SW 1271 (cell line): ENCODE measurements around the gene RAD51B.

Source experiments
- DNase-seq, 2 experiments: peaks; one replicate each; lab custom pipeline; 2025; lab: John Stamatoyannopoulos, UW

RAD51B gene

DNA sequence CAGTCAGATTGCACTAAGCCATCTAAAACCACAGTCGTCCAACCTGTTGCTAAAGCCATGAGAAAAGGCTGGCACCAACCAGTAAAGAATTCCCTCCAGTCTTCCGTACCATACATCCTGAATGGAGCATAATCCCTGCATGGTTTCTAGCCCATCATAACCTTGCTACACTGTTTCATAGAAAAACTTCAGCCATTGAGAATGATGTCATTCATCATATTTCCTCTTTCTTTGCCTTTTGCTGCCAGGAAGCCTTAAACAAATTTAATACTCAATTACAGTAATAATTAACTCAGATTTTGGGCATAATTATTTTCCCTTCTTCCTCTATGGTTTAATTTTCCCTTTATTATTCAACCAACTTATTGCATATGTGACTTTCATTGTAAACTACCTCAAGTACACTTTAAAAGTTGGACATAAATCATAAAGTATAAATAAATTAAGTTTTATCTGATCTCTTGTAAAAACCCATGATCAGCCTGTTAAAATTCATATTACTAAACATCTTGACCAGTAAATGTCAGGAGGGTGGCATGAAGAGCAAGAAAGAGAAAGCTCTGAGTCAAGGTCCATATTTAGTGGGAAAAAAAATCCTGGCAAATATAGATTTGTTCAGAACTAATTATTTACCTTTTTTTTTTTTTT is 708.6 kb downstream of the RAD51B start:
- no peak for DNase-seq

DNA sequence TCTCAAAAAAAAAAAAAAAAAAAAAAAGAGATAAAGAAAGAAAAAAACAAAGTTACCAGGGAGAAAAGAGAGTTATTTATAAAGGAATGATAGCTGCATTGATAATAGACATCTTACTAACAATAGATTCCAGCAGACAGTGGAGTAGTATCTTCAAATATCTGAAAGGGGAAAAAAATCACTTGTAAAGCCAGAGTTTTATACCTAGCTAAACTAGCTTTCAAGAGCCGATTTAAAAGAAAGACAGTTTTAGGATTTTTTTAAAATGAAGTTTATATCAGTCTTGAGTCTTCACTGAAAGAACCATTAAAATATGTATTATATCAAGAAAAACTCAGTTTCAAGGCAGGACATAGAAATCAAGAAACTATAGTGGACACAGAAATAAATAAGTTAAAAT is 710.9 kb downstream of the RAD51B start:
- DNase-seq: no peak

DNA sequence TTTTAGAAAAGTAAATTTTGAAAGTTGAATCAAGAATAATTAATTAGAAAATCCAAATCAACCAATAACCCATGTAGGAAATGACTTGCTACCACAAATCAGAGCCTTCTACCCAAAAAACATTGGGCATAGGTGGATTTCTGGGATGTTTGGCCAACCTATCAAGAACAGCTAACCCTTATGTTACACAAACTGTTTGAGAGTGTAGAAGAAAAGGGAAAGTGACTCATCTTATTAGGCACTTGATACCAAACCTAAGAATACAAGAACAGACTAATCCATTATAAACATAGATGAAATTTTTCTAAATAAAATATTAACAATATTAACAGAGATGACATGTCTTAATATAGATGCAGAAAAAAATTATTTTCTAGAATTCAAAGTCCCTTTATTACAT is 712.9 kb downstream of the RAD51B start:
- no peak for DNase-seq

- no peak for DNase-seq
These were observed 714.7 kb downstream of the RAD51B start for GRCh38 chr14:68534276-68534675.

- DNase-seq: peak; percentile 62 to 81
These were observed 715.9 kb downstream of the RAD51B start for GRCh38 chr14:68535404-68536017.

- no peak for DNase-seq
These were observed 716.4 kb downstream of the RAD51B start for GRCh38 chr14:68536018-68536410.

DNA sequence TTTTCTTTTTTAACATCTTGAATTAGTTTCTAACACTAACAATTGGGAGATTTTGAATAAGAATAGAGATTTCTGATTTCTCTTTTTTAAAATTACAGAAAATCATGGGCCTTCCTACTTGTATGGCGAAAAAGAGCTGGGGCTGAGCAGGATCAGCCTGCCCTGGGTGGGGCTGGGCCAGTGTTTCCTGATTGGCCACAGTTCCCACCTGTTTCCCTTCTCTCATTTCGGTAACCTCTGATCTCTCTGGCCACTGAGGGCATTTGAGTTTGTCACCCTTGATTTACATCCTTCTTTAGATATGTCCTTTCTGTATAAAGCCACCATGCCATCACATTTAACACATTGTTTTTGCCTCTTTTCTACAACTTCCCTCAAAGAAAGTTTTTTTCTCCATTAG is 719.1 kb downstream of the RAD51B start:
- DNase-seq: no peak

DNA sequence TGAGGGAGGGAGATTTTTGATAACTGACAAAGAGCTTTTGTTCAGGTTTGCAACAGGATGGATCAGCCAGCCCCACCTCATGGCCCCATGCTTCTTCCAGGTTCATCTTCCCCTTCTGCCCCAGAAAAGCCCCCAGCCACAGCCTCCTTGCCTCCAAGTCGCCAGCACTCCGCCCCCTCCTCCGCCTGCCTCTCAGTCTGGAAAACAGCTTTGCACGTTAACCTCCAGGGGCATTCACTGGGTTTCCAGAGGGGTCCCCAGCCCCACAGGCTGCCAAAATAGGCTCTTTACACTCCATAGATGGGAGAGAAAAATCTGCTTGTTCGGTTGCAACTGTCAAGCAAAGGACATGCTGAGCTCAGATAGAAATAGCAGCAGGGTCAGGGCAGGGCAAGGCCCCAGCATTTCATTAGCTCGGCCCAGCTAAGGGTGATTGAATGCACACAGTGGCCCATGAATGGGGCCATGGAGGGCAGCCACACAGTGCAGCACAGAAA is 719.7 kb downstream of the RAD51B start:
- DNase-seq: no peak

- no peak for DNase-seq
These were observed 720.2 kb downstream of the RAD51B start for GRCh38 chr14:68539789-68540188.

DNA sequence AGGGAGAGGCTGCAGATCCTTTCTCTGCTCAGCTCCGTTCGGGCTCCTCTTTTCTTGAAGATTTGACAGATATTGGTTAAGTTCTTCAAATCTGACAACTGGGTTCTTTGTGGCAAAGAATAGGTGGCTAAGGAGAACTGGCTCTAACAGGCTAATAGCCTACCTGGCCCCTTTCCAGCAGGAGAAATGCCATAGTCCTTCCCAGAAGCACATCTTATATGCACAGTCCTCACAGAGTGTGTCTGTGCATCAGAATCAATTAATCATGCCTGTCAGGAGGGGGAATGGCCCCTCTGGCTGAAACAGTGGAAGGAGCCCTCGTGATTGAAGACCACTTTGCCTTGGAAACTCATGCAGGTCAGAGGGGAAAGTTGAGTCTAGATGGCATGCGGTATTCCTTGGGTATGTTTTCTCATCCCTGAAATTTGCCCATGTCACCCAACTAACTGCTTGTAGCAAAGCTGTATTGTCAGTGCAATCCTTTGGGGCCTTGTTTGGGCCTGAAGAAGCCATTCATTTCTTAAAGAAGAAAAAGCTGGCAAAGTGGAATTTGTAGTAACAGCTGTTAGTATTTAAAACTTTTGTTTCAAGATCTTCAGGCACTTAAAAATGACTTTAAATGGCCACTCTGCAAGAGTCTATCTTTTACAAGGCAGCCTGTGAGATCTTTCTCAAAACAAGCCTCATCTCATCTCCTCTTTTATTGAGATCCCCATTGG is 721.8 kb downstream of the RAD51B start:
- no peak for DNase-seq

DNA sequence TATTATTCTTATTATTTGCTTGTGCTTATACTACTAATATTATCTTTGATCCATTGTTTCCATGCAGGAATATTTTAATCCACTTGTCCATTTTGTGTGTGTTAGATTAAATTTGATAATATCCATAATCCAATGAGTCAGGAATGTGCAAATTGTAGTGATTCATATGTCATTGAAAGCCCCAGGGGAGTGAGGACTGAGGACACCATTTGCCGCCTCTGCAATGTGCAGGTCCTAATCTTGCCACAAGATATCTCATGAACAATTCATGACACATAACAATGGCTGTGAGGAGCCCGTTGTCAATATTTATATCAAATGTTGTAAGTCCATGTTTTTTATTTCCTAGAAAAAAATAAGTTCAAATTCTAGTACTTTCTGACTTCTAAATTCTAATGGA is 722.8 kb downstream of the RAD51B start:
- no peak for DNase-seq

DNA sequence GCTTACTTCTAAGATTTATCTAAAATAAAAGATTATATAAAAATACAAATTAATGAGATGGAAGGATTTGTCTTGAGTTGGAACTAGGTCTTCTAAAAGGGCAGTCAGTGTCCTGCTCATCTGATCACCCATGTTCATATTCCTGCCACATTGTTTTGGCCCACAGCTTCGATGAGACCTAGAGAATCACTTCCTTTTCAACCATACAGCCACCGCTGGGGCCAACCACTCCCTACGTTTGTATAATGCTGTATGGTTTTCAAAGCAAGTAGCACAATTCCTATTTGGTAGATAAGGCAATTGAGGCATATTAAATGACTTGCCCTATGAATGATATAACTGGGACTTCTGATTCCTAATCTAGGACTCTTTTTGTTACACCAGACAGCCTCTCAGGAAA is 723.9 kb downstream of the RAD51B start:
- no peak for DNase-seq

DNA sequence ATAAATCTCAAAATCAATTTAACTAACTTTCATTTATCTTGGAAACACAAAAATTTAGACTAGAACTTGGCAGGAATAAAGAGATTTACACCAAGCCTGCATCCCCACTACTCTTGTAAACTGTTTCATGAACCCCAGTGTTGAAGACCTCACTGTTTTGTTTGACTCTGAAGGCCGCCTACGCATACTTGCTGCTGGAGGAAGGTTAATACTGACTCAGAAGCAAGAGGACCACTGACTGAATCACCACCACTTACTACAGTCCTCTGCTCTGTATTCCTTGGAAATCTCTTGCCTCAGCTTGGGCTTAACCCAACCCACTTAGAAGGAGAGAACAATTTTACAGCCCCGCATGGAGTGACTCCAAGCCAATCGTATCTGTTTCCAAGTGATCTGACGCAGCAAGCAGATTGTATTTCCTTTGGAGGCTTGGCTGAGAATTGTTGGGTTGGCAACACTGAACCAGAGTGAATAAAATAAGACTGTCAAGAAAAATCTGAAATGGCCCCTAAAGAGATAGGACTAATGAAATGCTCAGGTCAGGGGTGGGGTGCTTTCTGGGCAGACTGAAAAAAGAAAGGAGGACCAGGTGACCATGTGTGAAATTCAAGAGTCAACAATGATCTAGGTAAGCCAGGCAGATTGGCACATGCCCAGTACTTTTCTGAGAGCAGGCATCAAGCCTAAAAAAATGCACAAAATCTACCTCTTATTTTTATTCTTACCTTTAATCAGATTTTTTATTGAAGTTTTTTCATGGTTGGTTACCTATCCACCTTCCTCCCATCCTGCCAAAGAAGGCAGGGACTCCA is 724.7 kb downstream of the RAD51B start:
- DNase-seq: no peak

DNA sequence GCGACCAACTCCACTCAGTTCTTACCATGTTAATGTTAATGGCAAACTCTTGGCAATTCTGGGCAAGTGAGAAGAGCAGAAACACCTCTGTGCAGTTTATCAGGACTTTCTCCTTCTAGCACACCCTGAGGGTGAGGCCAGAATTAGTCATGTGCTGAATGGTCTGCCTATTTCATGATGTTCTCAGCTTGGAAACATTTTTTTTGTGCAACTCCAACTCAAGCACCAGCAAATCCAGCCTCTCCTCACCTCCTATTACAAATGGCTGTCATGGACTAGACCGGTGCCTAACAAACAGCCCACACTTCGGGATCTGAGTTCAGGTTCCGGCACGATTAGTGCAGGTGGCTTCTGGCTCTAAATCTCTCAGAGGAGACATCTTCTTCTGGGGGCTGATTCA is 727.3 kb downstream of the RAD51B start:
- DNase-seq: peak in 1 of 2 experiments; percentile 15

DNA sequence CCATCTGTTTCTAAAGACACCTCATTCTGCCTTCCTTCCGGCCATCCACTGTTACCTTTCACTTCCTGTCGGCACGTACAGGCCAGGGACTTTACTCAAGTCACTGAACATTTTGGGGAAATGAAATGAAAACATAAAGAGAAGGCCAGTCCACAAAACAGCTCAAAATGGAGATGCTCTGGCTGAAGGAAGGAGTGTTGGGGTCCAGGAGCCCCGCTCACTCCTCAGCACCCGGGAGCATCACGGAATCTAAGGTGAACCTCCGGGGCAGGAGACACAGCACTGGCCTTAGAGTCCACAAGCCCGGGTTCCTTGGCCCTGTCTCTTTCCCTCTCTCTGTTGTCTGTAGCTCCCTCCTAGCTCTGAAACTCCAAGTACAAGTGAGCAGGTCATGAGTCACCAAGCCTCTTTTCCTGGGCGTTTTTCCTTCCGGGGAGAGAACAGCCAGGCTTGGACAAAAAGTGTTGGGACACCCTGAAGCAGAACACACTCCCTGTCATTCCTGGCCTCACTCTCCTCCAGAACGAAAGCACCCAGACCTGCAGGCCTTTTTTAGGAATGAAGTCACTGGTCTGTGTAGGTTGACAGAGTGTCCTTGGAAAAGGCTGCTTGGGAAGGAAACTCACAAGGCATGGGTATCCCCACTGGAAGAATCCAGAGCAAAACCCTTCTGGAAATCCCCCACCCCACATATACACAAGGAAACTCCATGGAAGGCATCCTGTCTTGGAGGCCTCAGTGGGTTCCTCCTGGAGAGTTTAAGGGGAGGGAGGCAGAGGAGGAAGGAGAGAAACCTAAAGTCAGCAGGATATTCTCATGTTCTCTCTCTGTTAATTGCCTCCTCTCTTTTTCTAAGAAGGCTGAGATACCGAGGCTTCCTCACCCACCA is 728.0 kb downstream of the RAD51B start:
- peak; percentile 50 to 82 for DNase-seq

- DNase-seq: no peak
These were observed 728.9 kb downstream of the RAD51B start for GRCh38 chr14:68548194-68549076.

DNA sequence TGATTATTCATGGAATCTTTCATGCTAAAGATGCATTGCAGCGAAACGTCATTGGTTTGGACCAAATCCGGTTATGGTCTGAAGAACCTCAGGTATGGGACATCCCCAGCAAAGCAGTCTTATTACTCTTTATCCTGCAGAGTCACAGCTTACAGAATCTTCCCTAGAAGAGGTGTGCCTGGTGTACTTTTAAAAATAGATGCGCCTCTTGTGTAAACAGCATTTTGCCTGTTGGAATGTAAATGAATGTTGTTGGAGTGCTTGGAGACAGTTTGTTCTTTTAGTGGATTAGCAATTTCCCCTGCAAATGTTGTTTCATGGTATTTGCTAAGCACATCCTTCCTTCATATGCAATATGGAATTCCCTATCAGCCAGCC is 730.7 kb downstream of the RAD51B start:
- no peak for DNase-seq

DNA sequence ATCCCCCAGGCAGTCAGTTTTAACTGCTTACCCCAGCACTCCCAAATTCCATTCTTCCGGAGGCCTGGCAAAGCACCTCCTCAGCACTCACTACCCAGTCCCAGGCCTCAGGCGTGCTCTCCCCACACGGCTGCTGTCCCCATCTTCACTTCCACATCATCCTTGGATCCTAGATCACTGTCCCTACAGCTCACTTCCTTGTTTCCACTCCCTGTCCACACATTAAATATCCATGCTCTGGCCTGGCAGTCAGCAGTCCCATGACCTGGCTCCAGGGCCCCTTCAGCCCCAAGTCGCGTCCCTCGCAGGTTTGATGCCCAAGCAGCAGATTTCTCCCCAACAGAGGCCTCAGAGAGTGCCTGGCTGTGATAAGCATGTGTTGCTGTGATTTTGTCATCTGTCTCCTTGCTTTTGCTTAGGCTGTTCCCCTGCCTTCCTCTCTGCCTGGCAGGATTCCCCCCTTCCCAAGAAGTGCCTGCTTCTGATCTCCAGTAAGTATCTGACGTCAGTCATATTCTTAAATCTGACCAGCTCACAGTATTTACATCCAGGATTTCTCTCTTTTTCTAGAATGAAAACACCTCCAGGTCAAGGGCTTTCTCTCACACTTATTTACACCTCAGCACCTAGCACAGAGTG is 731.6 kb downstream of the RAD51B start:
- DNase-seq: no peak

GRCh38 chr14:68552075-68552474 is 732.5 kb downstream of the RAD51B start:
- DNase-seq: no peak

- no peak for DNase-seq
These were observed 733.0 kb downstream of the RAD51B start for GRCh38 chr14:68552602-68553001.
